T-helper 2 cell treated with Interferon-gamma antibody and Interleukin-4, amounts not matched to agents 100 ng/mL and 5 ng/mL, for 36 hours (primary cell): ENCODE measurements around the gene GYPA. TPM values are rescaled to one million over a fixed set of nuclear protein-coding genes. Genes with fewer than 3 reads are reported as not detected.

ENCODE experiments used
- total RNA-seq: library from RNA; stranded (reverse); gene quantifications from 2 replicates; pipeline ENCODE4 v1.2.3, GENCODE V29; 2022

GYPA gene
- total RNA-seq, 1 donor from 2014 or later, result not detected

Other genes starting within 250 kb of the GYPA start
- gene GYPE, start 235.2 kb downstream of the GYPA start, total RNA-seq, result 0.32 TPM in 1 of 2 replicates, not detected in the other
- gene GYPB, start 121.3 kb downstream of the GYPA start, total RNA-seq, result not detected in 2 replicates